OCI-LY3 (cell line): Measurements from ENCODE around the gene TSN.

Experiments used
- H2AFZ ChIP-seq: fragments of 200-600, 300-600 bp; shearing (Covaris generic); 2 replicates; pipeline ENCODE4 v1.6.0; 2014; ENCODE audit warnings: antibody characterized with exemption, low read depth, low read length
- H3K27ac ChIP-seq: fragments of 200-600, 300-600 bp; sonication (generic); 2 replicates; pipeline ENCODE4 v1.5.1; 2014; ENCODE audit warnings: mild to moderate bottlenecking, low read length, moderate library complexity, mixed read lengths
- H3K27me3 ChIP-seq: fragments of 200-600, 300-600 bp; sonication (generic); 2 replicates; pipeline ENCODE4 v1.6.1; 2014; ENCODE audit warnings: low read depth, low read length, mixed read lengths
- H3K36me3 ChIP-seq: fragments of 200-600, 300-600 bp; sonication (generic); replicated peaks from 2 replicates; pipeline ENCODE3; 2014; ENCODE audit warnings: low read depth, low read length, mixed read lengths
- H3K4me1 ChIP-seq: fragments of 300-600, 200-600 bp; sonication (generic); 2 replicates; pipeline ENCODE4 v1.6.1; 2014; ENCODE audit warnings: low read length, mixed read lengths
- H3K4me2 ChIP-seq: fragments of 200-600, 300-600 bp; sonication (generic); 2 replicates; pipeline ENCODE4 v1.6.1; 2014; ENCODE audit warnings: low read length, mixed read lengths
- H3K4me3 ChIP-seq: fragments of 300-600, 200-600 bp; sonication (generic); 2 replicates; pipeline ENCODE4 v1.5.1; 2014; ENCODE audit warnings: antibody characterized with exemption, mild to moderate bottlenecking, low read length, moderate library complexity
- H3K79me2 ChIP-seq: fragments of 300-600, 200-600 bp; shearing (Covaris generic); 2 replicates; pipeline ENCODE4 v1.6.1; 2014; ENCODE audit warnings: mild to moderate bottlenecking, low read length, mixed read lengths
- H3K9ac ChIP-seq: fragments of 300-600, 200-600 bp; shearing (Covaris generic); 2 replicates; pipeline ENCODE4 v1.6.0; 2014; ENCODE audit warnings: mild to moderate bottlenecking, low read length, moderate library complexity
- H3K9me3 ChIP-seq: fragments of 200-600, 300-600 bp; shearing (Covaris generic); 2 replicates; pipeline ENCODE4 v1.6.1; 2014; ENCODE audit warnings: low read length, mixed read lengths; ENCODE audit not compliant: insufficient read depth
- H4K20me1 ChIP-seq: fragments of 200-600, 300-600 bp; sonication (generic); 2 replicates; pipeline ENCODE4 v1.6.1; 2016; ENCODE audit warnings: low read length, mixed read lengths; ENCODE audit not compliant: insufficient read depth
- CTCF ChIP-seq: fragments of 200-600, 300-600 bp; sonication (generic); IDR thresholded peaks from 2 replicates; pipeline ENCODE4 v1.5.1; 2014; ENCODE audit warnings: antibody characterized with exemption, low read length, low read depth
- EZH2phosphoT487 ChIP-seq: fragments of 200-600 bp; shearing (Covaris generic); IDR thresholded peaks from 2 replicates; pipeline ENCODE4 v1.6.1; 2018; ENCODE audit warnings: antibody characterized with exemption, mixed run types, low read depth

Gene TSN

GRCh38 chr2:121778741-121779487, 23.5 kb downstream of the TSN start:
- Histone ChIP-seq H3K27ac (no peak overlapping the region), H3K9me3 (no peaks in the 10 kb centered on the region), H3K9ac (no peak overlapping the region), H3K4me3 (no peak overlapping the region), H3K36me3 (no peaks in the 10 kb centered on the region), H3K27me3 (peaks cover 10% of the 10 kb centered on the region), H3K4me2 (no peak overlapping the region), H2AFZ (no peak overlapping the region), H3K4me1 (no peaks in the 10 kb centered on the region), H3K79me2 (no peaks in the 10 kb centered on the region), H4K20me1 (no peaks in the 10 kb centered on the region)
- TF ChIP-seq EZH2phosphoT487 (no peak), CTCF (no peak)

- no peak overlapping the region for H3K4me3 ChIP-seq
- no peak overlapping the region for H2AFZ ChIP-seq
- no peak overlapping the region for H3K9ac ChIP-seq
- TF ChIP-seq EZH2phosphoT487: no peak
- no peak for TF ChIP-seq CTCF
- peaks cover 12% of the 10 kb centered on the region for H3K27me3 ChIP-seq
- no peaks in the 10 kb centered on the region for H3K36me3 ChIP-seq
- no peak overlapping the region for H3K4me2 ChIP-seq
- no peaks in the 10 kb centered on the region for H3K79me2 ChIP-seq
- no peaks in the 10 kb centered on the region for H3K4me1 ChIP-seq
- no peaks in the 10 kb centered on the region for H3K9me3 ChIP-seq
- H3K27ac ChIP-seq: no peak overlapping the region
- H4K20me1 ChIP-seq: no peaks in the 10 kb centered on the region
Observed at GRCh38 chr2:121783180-121783579, 27.7 kb downstream of the TSN start.

- Histone ChIP-seq H3K4me2 (no peak overlapping the region), H3K9me3 (no peaks in the 10 kb centered on the region), H3K4me1 (no peaks in the 10 kb centered on the region), H3K27me3 (peaks cover 11% of the 10 kb centered on the region), H3K27ac (no peak overlapping the region), H3K79me2 (no peaks in the 10 kb centered on the region), H2AFZ (no peak overlapping the region), H3K36me3 (no peaks in the 10 kb centered on the region), H3K4me3 (no peak overlapping the region), H3K9ac (no peak overlapping the region), H4K20me1 (no peaks in the 10 kb centered on the region)
- no peak for TF ChIP-seq EZH2phosphoT487
- no peak for TF ChIP-seq CTCF
Observed at GRCh38 chr2:121788685-121789084, 33.2 kb downstream of the TSN start.

GRCh38 chr2:121790276-121790956, 35.0 kb downstream of the TSN start:
- H3K9ac ChIP-seq: no peak overlapping the region
- no peaks in the 10 kb centered on the region for H3K36me3 ChIP-seq
- no peak overlapping the region for H3K4me3 ChIP-seq
- no peak overlapping the region for H3K4me2 ChIP-seq
- no peak overlapping the region for H3K27ac ChIP-seq
- TF ChIP-seq CTCF: no peak
- TF ChIP-seq EZH2phosphoT487: no peak
- H3K4me1 ChIP-seq: no peaks in the 10 kb centered on the region
- H3K79me2 ChIP-seq: no peaks in the 10 kb centered on the region
- no peaks in the 10 kb centered on the region for H4K20me1 ChIP-seq
- H3K9me3 ChIP-seq: no peaks in the 10 kb centered on the region
- peaks cover 11% of the 10 kb centered on the region; the same call in 1 of the 2 replicates for H3K27me3 ChIP-seq
- no peak overlapping the region for H2AFZ ChIP-seq
